ENCODE data around the gene PI4K2A.

GRCh38 chr10:97650726-97651125, 10.3 kb downstream of the PI4K2A start:
- TF ChIP-seq POLR2AphosphoS5 (IDR thresholded peaks at IDR 0.05; ENCODE audit: low read depth, low read length) (no peak), POLR2A (IDR thresholded peaks at IDR 0.05; ENCODE audit: low read depth, low read length) (no peak)
